Activated T-helper 1 cell treated with Interleukin-2 at 50 U/mL for 16 hours (primary cell): ENCODE results near the gene PDE9A.
"Not testable (repeated sequence)": the region's sequence is repeated elsewhere in the genome, so short reads cannot be mapped to it uniquely, and the experiment has no call there.

Source experiments
- DNase-seq: peaks from one replicate; pipeline ENCODE4 v3.0.0-alpha.2; 2020; ENCODE audit warnings: low read depth

PDE9A gene

DNA sequence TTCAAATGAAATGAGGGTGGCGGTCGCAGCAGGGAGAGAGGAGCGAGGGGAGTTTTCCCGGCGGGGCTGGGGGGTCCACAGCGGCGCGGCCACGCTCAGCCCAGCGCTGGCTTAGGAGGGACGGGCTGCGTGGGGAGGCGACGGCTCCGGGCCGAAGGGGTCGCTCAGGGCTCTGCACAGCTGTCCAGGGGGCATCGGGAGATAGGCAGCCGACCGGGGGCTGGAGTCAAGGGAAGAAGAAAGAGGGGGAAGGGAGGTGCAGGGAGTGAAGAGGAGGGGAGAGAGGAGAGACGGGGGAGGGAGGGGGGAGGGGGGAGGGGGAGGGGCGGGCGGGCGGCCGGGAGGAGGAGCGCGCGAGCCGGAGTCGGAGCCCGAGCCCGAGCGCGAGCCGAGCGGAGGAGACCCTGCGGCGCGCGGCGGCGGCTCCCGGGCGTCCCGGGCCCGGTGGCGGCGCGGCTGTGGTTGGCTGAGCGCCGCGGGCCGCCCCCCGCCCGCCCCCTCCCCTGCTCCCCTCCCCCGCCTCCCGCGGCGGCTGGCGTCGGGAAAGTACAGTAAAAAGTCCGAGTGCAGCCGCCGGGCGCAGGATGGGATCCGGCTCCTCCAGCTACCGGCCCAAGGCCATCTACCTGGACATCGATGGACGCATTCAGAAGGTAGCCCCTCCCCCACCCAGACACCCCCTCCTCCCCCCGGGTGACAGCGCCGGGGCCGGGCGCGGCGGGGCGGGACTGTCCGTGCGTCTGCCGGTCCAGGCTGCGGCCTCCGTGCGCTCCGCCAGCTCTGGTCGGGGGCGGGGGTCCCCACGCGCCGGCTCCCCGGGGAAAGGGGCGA lies at the start of gene PDE9A:
Gene PDE9A, plus strand, starts transcription at position 391 of the 831 bp plus-strand sequence. Its CDS starts 194 bp downstream, at position 585.
- DNase-seq: peak; percentile 10

DNA sequence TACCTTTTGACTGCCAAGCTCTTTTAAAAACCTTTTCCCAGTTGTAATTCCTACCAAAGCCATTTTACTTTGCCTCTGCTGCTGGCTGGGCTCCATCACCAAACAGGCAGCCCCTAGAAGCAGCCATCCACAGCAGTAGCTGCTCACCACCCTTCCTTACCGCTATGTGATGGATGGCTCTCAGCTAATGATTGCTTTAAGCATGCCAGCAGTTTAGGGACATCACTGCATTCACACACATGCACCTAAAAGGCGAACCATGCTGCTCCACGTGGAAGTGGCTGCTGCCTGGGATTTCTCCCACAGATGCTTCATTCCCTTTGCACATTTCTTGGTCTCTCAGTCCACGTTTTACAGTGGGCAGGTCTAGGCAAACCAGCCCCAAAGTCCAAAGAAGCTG lies 46.3 kb upstream of the PDE9A start:
- DNase-seq: no peak

DNA sequence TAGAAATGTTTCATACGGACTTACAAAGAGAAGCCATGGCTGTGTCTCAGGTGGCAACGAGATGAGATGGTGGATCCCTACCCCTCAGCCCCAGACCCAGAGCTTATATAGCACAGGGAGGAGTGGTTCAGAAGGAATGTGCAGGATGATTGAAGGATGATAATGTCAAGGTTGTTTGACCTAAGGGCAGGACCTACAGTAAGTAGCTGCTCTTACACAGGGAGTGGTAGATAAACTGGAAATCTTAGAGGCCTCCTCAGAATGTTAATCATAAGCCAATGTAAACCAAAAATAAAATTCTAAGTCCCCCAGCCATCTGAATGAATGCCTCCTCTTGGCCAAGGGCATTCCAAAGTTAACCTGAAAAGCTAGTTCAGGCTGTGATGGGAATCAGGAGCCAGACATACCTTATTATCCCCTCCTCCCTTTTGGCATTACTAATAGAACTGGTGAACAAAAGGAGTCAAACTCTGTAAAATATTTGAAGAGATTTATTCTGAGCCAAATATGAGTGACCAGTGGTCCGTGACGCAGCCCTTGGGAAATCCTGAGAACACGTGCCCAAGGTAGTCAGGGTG lies 45.8 kb upstream of the PDE9A start:
- DNase-seq: no peak

DNA sequence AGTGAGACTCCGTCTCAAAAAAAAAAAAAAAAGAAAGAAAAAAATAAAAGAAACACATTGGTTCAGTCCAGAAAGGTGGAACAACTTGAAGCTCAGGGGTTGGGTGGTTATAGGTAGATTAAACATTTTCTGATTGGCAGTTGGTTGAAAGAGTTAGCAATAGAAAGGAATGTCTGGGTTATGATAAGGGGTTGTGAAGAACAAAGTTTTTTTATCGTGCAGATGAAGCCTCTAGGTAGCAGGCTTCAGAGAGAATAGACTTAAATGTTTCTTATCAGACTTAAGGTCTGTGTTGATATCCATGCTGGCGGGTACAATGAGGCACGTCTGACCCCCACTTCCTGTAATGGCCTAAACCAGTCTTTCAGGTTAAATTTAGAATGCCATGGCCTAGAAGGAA lies 45.0 kb upstream of the PDE9A start:
- DNase-seq: no peak

DNA sequence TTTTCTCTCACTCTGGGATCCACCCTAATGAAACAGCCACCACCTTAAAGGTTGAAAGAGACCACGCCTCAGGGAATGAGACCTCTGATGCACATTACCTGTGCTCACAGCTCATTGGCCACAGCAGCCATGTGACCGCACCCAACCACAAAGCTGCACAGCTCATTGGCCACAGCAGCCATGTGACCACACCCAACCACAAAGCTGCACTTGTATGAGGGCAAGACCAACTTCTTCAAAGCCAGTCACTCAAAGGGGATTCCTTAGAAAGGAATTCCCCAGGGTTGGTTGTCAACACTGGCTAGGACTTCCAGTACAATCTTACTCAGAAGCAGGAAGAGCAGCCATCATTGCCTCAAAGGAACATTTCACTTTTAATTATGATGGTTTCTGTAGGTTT lies 43.6 kb upstream of the PDE9A start:
- no peak for DNase-seq

GRCh38 chr21:42611852-42612251 lies 41.6 kb upstream of the PDE9A start:
- no peak for DNase-seq

- no peak for DNase-seq
These were observed 41.0 kb upstream of the PDE9A start for GRCh38 chr21:42612390-42612789.

- DNase-seq: no peak
These were observed 39.7 kb upstream of the PDE9A start for GRCh38 chr21:42613756-42614155.

GRCh38 chr21:42614396-42614795 lies 39.0 kb upstream of the PDE9A start:
- DNase-seq: peak; percentile 20

DNA sequence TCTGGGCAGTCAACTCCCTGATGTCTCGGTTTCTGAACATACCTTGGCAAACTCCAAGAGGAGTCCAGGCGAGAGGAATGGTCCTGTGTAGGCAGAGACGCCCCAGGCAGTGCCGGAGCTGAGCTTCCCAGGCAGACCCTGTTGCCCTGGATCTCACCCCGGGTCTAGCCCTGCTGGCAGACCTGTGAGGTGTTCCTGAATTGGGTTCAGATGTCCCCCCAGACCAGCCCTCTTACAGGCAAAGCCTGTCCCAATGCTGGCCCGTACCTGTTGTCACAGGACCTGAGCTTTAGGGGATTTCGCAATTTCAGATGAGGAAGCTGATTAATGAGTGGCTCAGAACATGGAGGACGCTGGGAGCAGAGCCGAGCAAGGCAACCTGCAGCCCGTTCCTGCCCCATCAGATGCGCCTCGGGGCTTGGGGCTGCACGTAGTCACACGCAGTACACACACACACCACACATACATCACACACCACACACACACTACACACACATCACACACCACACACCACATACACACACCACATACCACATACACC lies 38.5 kb upstream of the PDE9A start:
- DNase-seq: peak; percentile 25

DNA sequence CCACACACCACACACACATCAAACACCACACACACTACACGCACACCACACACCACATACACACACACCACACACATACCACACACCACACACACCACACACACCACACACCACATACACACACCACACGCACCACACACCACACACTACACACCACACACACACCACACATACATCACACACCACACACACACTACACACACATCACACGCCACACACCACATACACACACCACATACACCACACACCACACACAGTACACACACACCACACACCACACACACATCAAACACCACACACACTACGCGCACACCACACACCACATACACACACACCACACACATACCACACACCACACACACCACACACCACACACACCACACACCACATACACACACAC lies 38.0 kb upstream of the PDE9A start:
- not testable (repeated sequence) for DNase-seq

- no peak for DNase-seq
These were observed 37.5 kb upstream of the PDE9A start for GRCh38 chr21:42615924-42616323.

DNA sequence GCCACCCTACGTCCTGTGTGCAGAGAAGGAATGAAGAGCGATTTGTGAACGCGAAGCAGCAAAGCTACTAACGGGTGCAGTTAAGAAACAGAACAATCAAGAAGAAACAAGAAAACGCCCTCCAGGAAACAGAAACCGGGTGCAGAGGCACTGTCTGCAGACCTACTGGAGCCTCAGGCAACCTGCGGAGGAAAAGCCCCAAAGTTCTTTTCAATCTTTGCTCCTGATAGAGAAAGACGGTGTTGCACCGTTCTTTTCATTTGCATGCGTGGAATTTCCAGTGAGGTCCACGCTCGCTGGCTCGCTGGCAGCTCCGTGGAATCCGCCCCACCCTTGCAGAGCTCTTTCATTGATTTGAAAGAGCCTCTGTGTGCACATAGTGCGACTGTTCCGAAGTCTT lies 37.0 kb upstream of the PDE9A start:
- DNase-seq: no peak

GRCh38 chr21:42616941-42617340 lies 36.5 kb upstream of the PDE9A start:
- no peak for DNase-seq

GRCh38 chr21:42617486-42617885 lies 35.9 kb upstream of the PDE9A start:
- no peak for DNase-seq

GRCh38 chr21:42618707-42619102 lies 34.7 kb upstream of the PDE9A start:
- no peak for DNase-seq

GRCh38 chr21:42619166-42619565 lies 34.3 kb upstream of the PDE9A start:
- DNase-seq: no peak

DNA sequence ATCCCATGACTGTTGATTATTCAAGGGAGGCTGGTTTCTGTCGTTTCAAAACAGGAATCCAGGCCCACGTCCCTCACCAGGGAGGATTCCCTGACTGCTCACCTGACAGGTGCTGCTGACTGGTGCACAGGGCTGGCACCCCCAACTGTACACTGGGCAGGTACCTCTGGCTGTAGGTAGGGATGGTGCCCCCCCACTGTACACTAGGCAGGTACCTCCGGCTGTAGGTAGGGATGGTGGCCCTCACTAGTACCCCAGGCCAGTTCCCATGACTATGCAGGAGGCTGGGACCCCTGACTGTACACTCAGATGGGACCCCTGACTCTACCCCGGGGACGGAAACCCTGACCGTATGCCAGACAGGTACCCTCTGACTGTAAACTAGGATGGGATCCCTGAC lies 33.6 kb upstream of the PDE9A start:
- DNase-seq: no peak

DNA sequence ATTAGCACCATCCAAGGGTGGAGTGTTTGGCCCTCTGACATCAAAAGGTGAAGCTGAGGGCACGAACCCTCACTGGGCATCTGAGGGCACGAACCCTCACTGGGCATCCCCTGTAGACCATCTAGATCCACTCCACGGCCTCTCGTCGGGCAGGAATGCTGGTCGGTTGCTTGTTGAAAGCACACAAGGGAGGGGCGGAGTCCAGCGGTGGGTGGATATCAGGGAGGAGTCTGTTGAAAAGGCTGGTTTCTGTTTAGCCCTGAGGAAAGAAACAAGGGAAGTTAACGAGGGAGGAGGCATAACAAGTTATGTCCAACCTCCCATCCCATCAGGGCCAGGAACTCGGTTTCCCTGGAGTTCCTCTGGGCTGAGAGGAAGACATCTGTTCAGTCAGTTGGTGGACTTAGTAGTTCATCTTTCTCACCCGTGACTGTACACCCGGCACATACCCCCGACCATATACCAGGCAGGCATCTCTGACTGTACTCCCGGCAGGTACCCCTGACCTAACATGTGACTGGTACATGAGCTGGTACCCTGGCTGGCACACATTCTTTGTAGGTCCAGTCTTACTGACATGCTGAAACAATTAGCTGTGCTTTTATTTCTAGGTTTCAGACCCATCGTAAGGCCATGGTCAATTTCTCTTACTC lies 32.1 kb upstream of the PDE9A start:
- no peak for DNase-seq

DNA sequence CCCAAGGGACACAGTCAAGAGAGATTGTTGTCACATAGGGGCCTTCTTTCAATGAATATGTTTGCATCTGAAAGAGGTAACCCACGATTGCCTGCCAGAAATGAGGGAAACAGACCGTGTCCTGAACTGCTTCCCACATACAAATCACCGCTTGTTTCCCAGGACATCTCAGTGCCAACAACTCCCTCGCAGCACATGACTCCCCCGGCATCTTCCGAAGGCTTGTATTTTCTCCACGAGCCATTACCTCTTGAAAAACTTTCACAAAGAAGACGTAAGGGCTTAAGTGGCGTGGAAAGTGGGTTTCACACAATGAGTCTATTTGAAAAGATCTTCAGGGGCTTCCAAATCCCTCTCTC lies 31.6 kb upstream of the PDE9A start:
- no peak for DNase-seq

DNA sequence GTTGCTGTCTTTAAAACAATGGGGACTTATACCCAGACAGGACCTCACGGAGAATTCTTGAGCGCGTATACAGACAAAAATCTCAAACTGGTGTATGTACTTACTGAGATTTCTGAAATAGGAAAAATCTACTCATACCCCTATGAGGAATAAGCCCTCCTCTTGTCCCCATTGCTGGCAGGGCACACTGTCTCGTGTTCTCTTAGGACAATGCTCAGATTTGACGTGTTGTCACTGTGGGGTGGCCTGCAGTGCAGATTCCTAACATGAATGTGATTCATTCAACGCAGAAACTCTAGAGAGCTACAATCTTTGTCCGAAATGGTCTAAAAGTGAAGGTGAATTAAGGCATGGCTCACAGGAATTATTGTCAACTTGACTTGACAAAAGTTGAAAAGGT lies 31.1 kb upstream of the PDE9A start:
- DNase-seq: no peak

DNA sequence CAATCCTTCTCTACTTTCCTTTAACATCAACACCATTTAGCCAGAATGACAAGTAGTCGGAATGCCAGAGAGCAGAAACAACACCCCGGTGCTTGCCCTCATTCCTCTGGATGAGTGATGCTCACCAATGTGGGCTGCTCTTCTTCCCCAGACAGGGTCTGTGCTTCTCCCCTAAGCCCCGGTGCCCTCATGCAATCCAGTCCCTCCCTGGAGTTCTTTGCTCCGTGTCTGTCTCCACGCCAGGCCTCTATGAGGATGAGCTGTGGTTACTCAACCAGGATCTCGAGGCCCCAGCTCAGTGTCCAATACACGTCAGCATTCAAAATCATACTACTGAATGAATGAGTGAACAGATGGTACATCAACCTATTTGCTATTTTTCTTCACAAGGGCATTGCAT lies 29.7 kb upstream of the PDE9A start:
- no peak for DNase-seq
